HepG2 (cell line): ENCODE measurements around the gene ITGB8. TPM values are rescaled to one million over a fixed set of nuclear protein-coding genes. Genes with fewer than 3 reads are reported as not detected.

Source experiments
- ATAC-seq: fragments of 200-7000 bp; cut with Tn5 transposase; 3 replicates; pipeline ENCODE4 v1.9.1; 2020; ENCODE audit warnings: mild to moderate bottlenecking, moderate library complexity
- BruUV-seq: library from RNA; stranded (reverse); fragments of 400-500 nt; replicated peaks from 2 replicates; lab custom pipeline; 2021; lab: Mats Ljungman, UMichigan
- CTCF ChIA-PET: fragments of 300-600 bp; formaldehyde crosslinking; extraction: SDS; loops from one replicate; lab custom pipeline; 2021; ENCODE audit warnings: low total read pairs, inconsistent platforms, low intra/inter-chr PET ratio; lab: Yijun Ruan, JAX
- POLR2A ChIA-PET: fragments of 350-600 bp; sonication (Branson Sonifier 250); formaldehyde crosslinking; loops from one replicate; lab custom pipeline; 2020; ENCODE audit warnings: antibody characterized with exemption, inconsistent platforms; lab: Yijun Ruan, JAX
- DNase-seq: peaks from one replicate; pipeline ENCODE4 v3.0.0-alpha.2; 2015; ENCODE audit warnings: low spot score
- FAIRE-seq: peaks from 3 replicates; lab custom pipeline; 2011; peaks lifted over from hg19 to GRCh38; lab: Jason Lieb, UNC
- H2AFZ ChIP-seq: one replicate; pipeline ENCODE4 v1.6.1; 2011; ENCODE audit warnings: low read length, inconsistent platforms
- H3K27ac ChIP-seq: fragments of 300-600 bp; 3 replicates; pipeline ENCODE4 v1.8.0; 2011; ENCODE audit warnings: mixed run types, mild to moderate bottlenecking, mixed read lengths, low read length, inconsistent platforms; ENCODE audit not compliant: insufficient read depth; ENCODE audit errors: extremely low read length
- H3K27me3 ChIP-seq, 2 experiments: fragments of 200-600 bp in 1 of 2; 2 replicates in 1 of 2; 3 replicates in 1 of 2; pipeline versions ENCODE4 v1.6.0 to v1.8.0; 2011; ENCODE audit warnings: low read length in 2 of 2, mild to moderate bottlenecking in 2 of 2, moderate library complexity in 2 of 2, inconsistent platforms in 1 of 2; ENCODE audit not compliant: insufficient read depth in 2 of 2, control insufficient read depth in 1 of 2
- H3K36me3 ChIP-seq, 2 experiments: fragments of 200-600 bp in 1 of 2; replicated peaks in 1 of 2; 2 replicates in 1 of 2; 3 replicates in 1 of 2; pipeline versions ENCODE4 v1.5.1 to v1.8.0; 2011; ENCODE audit warnings: low read length in 2 of 2, inconsistent platforms in 1 of 2; ENCODE audit not compliant: insufficient read depth in 2 of 2, control insufficient read depth in 1 of 2
- H3K4me1 ChIP-seq: 2 replicates; pipeline ENCODE4 v1.5.1; 2012; ENCODE audit warnings: low read length, inconsistent platforms; ENCODE audit not compliant: insufficient read depth
- H3K4me2 ChIP-seq: 2 replicates; pipeline ENCODE4 v1.6.0; 2011; ENCODE audit warnings: low read depth, low read length, inconsistent platforms
- H3K4me3 ChIP-seq, 3 experiments: fragments of 200-600 bp in 1 of 3; sonication (generic), shearing (Covaris generic) in 1 of 3; replicated peaks in 1 of 3; 2 replicates each; pipeline ENCODE4 v1.5.1; 2011 to 2016; ENCODE audit warnings: low read length in 3 of 3, inconsistent platforms in 2 of 3, low read depth in 2 of 3, mild to moderate bottlenecking in 2 of 3, control low read depth in 1 of 3, mixed read lengths in 1 of 3; ENCODE audit not compliant: insufficient read depth in 1 of 3
- H3K79me2 ChIP-seq: one replicate; pipeline ENCODE4 v1.6.1; 2011; ENCODE audit warnings: low read length, inconsistent platforms; ENCODE audit not compliant: insufficient read depth
- H3K9ac ChIP-seq: 2 replicates; pipeline ENCODE4 v1.6.0; 2011; ENCODE audit warnings: mild to moderate bottlenecking, low read depth, low read length, inconsistent platforms; ENCODE audit not compliant: insufficient read depth
- H3K9me3 ChIP-seq: 2 replicates; pipeline ENCODE4 v1.5.1; 2012; ENCODE audit warnings: mild to moderate bottlenecking, low read length
- H4K20me1 ChIP-seq: 2 replicates; pipeline ENCODE4 v1.6.0; 2011; ENCODE audit warnings: inconsistent platforms, mild to moderate bottlenecking, low read length, moderate library complexity; ENCODE audit not compliant: insufficient read depth
- TBL1XR1 ChIP-seq: fragments of 150-350 bp; IDR thresholded peaks from 2 replicates; pipeline ENCODE4 v1.6.1; 2014; ENCODE audit warnings: borderline replicate concordance, low read length; ENCODE audit not compliant: partially characterized antibody
- ZNF510 ChIP-seq: sonication (generic); formaldehyde crosslinking; IDR thresholded peaks from 2 replicates; pipeline ENCODE4 v1.4.0; 2020; ENCODE audit warnings: low read depth, mild to moderate bottlenecking, missing genetic modification reagents
- ZNF564 ChIP-seq: sonication (generic); formaldehyde crosslinking; IDR thresholded peaks from 2 replicates; pipeline ENCODE4 v1.8.1; 2023; ENCODE audit warnings: mild to moderate bottlenecking, missing genetic modification reagents
- in situ Hi-C: cut with HindIII; loops from 2 replicates; pipeline ENCODE4 v1.10.0; 2017; ENCODE audit warnings: low pct_unique_long_range_greater_than_20kb; ENCODE audit not compliant: extremely low pct_ligation_motif_present
- intact Hi-C: fragments of 100-400 bp; cut with micrococcal nuclease; formaldehyde crosslinking; loops from one replicate; pipeline ENCODE4 v1.10.0; 2022; ENCODE audit not compliant: unreplicated experiment
- polyA plus RNA-seq, 8 experiments: library from polyadenylated mRNA; depleted of rRNA in 3 of 8; stranded (reverse) in 7 of 8; unstranded in 1 of 8; fragments of >200 nt; fragmentation: Illumina TruSeq in 4 of 8; extraction: Trizol in 4 of 8; gene quantifications; 2 replicates each; pipeline versions ENCODE4 v1.2.1 to v1.2.3, GENCODE V29; 2011 to 2016; ENCODE audit warnings: low read depth in 4 of 8, missing spikeins in 1 of 8, mixed read lengths in 1 of 8; ENCODE audit not compliant: insufficient read depth in 1 of 8
- total RNA-seq, 5 experiments: library from RNA; depleted of rRNA; stranded (reverse); fragments of >200 nt; fragmentation: Illumina TruSeq; extraction: Trizol; gene quantifications; 2 replicates each; pipeline ENCODE4 v1.2.3, GENCODE V29; 2016; ENCODE audit warnings: low read depth in 1 of 5
- TF ChIP-seq, protein P1 (sequence below): sonication (generic); formaldehyde crosslinking; IDR thresholded peaks from 2 replicates; pipeline ENCODE4 v1.4.0; 2020; ENCODE audit warnings: mild to moderate bottlenecking, missing genetic modification reagents
- TF ChIP-seq, protein P2 (sequence below): sonication (generic); formaldehyde crosslinking; IDR thresholded peaks from 2 replicates; pipeline ENCODE4 v1.4.0; 2020; ENCODE audit warnings: missing genetic modification reagents
- TF ChIP-seq, protein P3 (sequence below): sonication (generic); formaldehyde crosslinking; IDR thresholded peaks from 2 replicates; pipeline ENCODE4 v1.5.1; 2020; ENCODE audit warnings: missing genetic modification reagents, mild to moderate bottlenecking, borderline replicate concordance
- TF ChIP-seq, protein P4 (sequence below): sonication (generic); formaldehyde crosslinking; conservative IDR thresholded peaks from 2 replicates; pipeline ENCODE4 v1.8.0; 2022; ENCODE audit warnings: low read depth, missing genetic modification reagents

Gene ITGB8
- total and polyA plus RNA-seq, 2 of the 13 experiments (the other 11 are each of a cell fraction or from before 2014, with no cell fraction given): 0.01 TPM; not detected in 1

DNA sequence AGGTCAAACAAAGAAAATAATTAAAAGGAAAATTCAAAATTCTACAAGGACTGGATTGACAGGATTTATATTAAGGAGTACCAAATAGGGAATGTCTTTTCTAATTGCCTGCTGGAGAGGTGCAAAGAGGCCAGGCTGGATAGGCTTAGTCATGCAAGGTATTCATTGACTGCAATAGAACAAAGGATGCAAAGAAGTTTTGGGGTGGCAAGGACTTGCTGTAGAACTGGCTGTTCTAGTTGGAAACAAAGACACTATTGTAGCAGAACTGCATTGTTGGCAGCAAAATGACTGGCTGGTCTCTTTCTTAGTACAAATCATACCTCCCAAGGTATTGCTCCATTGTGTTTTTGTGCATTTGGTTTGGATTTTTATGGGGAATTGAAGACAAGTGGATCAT is 10.1 kb downstream of the ITGB8 start:
- no peaks in the 10 kb centered on the region for H4K20me1 ChIP-seq
- TF ChIP-seq TBL1XR1: no peak
- TF ChIP-seq, protein P1, sequence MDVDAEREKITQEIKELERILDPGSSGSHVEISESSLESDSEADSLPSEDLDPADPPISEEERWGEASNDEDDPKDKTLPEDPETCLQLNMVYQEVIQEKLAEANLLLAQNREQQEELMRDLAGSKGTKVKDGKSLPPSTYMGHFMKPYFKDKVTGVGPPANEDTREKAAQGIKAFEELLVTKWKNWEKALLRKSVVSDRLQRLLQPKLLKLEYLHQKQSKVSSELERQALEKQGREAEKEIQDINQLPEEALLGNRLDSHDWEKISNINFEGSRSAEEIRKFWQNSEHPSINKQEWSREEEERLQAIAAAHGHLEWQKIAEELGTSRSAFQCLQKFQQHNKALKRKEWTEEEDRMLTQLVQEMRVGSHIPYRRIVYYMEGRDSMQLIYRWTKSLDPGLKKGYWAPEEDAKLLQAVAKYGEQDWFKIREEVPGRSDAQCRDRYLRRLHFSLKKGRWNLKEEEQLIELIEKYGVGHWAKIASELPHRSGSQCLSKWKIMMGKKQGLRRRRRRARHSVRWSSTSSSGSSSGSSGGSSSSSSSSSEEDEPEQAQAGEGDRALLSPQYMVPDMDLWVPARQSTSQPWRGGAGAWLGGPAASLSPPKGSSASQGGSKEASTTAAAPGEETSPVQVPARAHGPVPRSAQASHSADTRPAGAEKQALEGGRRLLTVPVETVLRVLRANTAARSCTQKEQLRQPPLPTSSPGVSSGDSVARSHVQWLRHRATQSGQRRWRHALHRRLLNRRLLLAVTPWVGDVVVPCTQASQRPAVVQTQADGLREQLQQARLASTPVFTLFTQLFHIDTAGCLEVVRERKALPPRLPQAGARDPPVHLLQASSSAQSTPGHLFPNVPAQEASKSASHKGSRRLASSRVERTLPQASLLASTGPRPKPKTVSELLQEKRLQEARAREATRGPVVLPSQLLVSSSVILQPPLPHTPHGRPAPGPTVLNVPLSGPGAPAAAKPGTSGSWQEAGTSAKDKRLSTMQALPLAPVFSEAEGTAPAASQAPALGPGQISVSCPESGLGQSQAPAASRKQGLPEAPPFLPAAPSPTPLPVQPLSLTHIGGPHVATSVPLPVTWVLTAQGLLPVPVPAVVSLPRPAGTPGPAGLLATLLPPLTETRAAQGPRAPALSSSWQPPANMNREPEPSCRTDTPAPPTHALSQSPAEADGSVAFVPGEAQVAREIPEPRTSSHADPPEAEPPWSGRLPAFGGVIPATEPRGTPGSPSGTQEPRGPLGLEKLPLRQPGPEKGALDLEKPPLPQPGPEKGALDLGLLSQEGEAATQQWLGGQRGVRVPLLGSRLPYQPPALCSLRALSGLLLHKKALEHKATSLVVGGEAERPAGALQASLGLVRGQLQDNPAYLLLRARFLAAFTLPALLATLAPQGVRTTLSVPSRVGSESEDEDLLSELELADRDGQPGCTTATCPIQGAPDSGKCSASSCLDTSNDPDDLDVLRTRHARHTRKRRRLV: no peak
- TF ChIP-seq ZNF510 (CRISPR knock-in tag): no peak
- TF ChIP-seq, protein P2, sequence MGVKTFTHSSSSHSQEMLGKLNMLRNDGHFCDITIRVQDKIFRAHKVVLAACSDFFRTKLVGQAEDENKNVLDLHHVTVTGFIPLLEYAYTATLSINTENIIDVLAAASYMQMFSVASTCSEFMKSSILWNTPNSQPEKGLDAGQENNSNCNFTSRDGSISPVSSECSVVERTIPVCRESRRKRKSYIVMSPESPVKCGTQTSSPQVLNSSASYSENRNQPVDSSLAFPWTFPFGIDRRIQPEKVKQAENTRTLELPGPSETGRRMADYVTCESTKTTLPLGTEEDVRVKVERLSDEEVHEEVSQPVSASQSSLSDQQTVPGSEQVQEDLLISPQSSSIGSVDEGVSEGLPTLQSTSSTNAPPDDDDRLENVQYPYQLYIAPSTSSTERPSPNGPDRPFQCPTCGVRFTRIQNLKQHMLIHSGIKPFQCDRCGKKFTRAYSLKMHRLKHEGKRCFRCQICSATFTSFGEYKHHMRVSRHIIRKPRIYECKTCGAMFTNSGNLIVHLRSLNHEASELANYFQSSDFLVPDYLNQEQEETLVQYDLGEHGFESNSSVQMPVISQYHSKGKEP: no peak
- TF ChIP-seq, protein P3, sequence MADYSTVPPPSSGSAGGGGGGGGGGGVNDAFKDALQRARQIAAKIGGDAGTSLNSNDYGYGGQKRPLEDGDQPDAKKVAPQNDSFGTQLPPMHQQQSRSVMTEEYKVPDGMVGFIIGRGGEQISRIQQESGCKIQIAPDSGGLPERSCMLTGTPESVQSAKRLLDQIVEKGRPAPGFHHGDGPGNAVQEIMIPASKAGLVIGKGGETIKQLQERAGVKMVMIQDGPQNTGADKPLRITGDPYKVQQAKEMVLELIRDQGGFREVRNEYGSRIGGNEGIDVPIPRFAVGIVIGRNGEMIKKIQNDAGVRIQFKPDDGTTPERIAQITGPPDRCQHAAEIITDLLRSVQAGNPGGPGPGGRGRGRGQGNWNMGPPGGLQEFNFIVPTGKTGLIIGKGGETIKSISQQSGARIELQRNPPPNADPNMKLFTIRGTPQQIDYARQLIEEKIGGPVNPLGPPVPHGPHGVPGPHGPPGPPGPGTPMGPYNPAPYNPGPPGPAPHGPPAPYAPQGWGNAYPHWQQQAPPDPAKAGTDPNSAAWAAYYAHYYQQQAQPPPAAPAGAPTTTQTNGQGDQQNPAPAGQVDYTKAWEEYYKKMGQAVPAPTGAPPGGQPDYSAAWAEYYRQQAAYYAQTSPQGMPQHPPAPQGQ: no peak
- TF ChIP-seq ZNF564 (CRISPR knock-in tag): no peak
- TF ChIP-seq, protein P4, sequence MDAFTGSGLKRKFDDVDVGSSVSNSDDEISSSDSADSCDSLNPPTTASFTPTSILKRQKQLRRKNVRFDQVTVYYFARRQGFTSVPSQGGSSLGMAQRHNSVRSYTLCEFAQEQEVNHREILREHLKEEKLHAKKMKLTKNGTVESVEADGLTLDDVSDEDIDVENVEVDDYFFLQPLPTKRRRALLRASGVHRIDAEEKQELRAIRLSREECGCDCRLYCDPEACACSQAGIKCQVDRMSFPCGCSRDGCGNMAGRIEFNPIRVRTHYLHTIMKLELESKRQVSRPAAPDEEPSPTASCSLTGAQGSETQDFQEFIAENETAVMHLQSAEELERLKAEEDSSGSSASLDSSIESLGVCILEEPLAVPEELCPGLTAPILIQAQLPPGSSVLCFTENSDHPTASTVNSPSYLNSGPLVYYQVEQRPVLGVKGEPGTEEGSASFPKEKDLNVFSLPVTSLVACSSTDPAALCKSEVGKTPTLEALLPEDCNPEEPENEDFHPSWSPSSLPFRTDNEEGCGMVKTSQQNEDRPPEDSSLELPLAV (CRISPR knock-in tag): no peak
- DNase-seq (no peak), ATAC-seq (no peak), FAIRE-seq (no peak)
- H3K36me3 ChIP-seq: no peaks in the 10 kb centered on the region
- H2AFZ ChIP-seq: no peak overlapping the region
- in situ Hi-C loops: no loop called here
- H3K4me1 ChIP-seq: no peaks in the 10 kb centered on the region
- H3K9me3 ChIP-seq: no peaks in the 10 kb centered on the region
- no peak overlapping the region for H3K27ac ChIP-seq
- ChIA-PET CTCF (no interaction called here), POLR2A (no interaction called here)
- no peak overlapping the region for H3K4me3 ChIP-seq
- H3K27me3 ChIP-seq: no peaks in the 10 kb centered on the region
- no TSS peak for BruUV-seq
- no peaks in the 10 kb centered on the region for H3K79me2 ChIP-seq
- H3K4me2 ChIP-seq: no peak overlapping the region
- intact Hi-C loops: loop anchor here (10.0 kb wide), 1 partner anchor 64 kb away; no protein-coding TSS in a partner anchor
- no peak overlapping the region for H3K9ac ChIP-seq
